SK-N-SH (cell line): ENCODE data around the gene EXPH5. TPM values are rescaled to one million over a fixed set of nuclear protein-coding genes. Genes with fewer than 3 reads are reported as not detected.

Source experiments
- CTCF ChIA-PET: fragments of 300-600, 350-600 bp; formaldehyde crosslinking; extraction: SDS; loops from one replicate; lab custom pipeline; 2021; lab: Yijun Ruan, JAX
- POLR2A ChIA-PET: fragments of 350-600 bp; sonication (Branson Sonifier 250); formaldehyde crosslinking; extraction: SDS; loops from one replicate; lab custom pipeline; 2020; ENCODE audit warnings: antibody characterized with exemption, inconsistent platforms; lab: Yijun Ruan, JAX
- DNase-seq: peaks from one replicate; pipeline ENCODE4 v3.0.0; 2012
- H2AFZ ChIP-seq: fragments of 200-600 bp; sonication (generic); 2 replicates; pipeline ENCODE4 v1.8.1; 2016; ENCODE audit warnings: antibody characterized with exemption, mild to moderate bottlenecking, low read depth
- H3F3A ChIP-seq: fragments of 200-600 bp; sonication (generic); replicated peaks from 2 replicates; pipeline ENCODE3; 2016; ENCODE audit warnings: antibody characterized with exemption, mild to moderate bottlenecking; ENCODE audit not compliant: insufficient read depth
- H3K27ac ChIP-seq, 2 experiments: fragments of 200-500 bp in 1 of 2; fragments of 200-600 bp in 1 of 2; sonication (Bioruptor generic) in 1 of 2; sonication (generic), shearing (Covaris generic) in 1 of 2; 2 replicates each; pipeline versions ENCODE4 v1.5.1 to v1.6.1; 2014 to 2016; ENCODE audit warnings: low read depth in 2 of 2, inconsistent platforms in 1 of 2, low read length in 1 of 2, mild to moderate bottlenecking in 1 of 2, mixed read lengths in 1 of 2
- H3K27me3 ChIP-seq: fragments of 200-600 bp; sonication (generic), shearing (Covaris generic); 2 replicates; pipeline ENCODE4 v1.6.1; 2016; ENCODE audit warnings: mixed run types; ENCODE audit not compliant: insufficient read depth
- H3K36me3 ChIP-seq, 2 experiments: fragments of 200-500 bp in 1 of 2; fragments of 200-600 bp in 1 of 2; sonication (Bioruptor generic) in 1 of 2; sonication (generic) in 1 of 2; replicated peaks in 1 of 2; 2 replicates each; pipeline versions ENCODE3 to v1.5.1; 2014 to 2016; ENCODE audit warnings: low read length in 1 of 2, mild to moderate bottlenecking in 1 of 2; ENCODE audit not compliant: insufficient read depth in 2 of 2, control insufficient read depth in 1 of 2
- H3K4me1 ChIP-seq, 2 experiments: fragments of 200-500 bp in 1 of 2; fragments of 200-600 bp in 1 of 2; sonication (Bioruptor generic) in 1 of 2; sonication (generic), shearing (Covaris generic) in 1 of 2; 2 replicates each; pipeline versions ENCODE4 v1.5.1 to v1.6.1; 2014 to 2016; ENCODE audit warnings: low read depth in 1 of 2, low read length in 1 of 2, mixed run types in 1 of 2; ENCODE audit not compliant: insufficient read depth in 2 of 2, control insufficient read depth in 1 of 2
- H3K4me2 ChIP-seq: fragments of 200-600 bp; sonication (generic), shearing (Covaris generic); 2 replicates; pipeline ENCODE4 v1.6.1; 2017; ENCODE audit warnings: mixed run types
- H3K4me3 ChIP-seq, 2 experiments: fragments of 200-500 bp in 1 of 2; fragments of 200-600 bp in 1 of 2; sonication (Bioruptor generic) in 1 of 2; sonication (generic), shearing (Covaris generic) in 1 of 2; 2 replicates each; pipeline versions ENCODE4 v1.5.1 to v1.8.1; 2014 to 2016; ENCODE audit warnings: low read depth in 2 of 2, inconsistent platforms in 1 of 2, low read length in 1 of 2, mild to moderate bottlenecking in 1 of 2, mixed read lengths in 1 of 2, moderate library complexity in 1 of 2
- H3K79me2 ChIP-seq: fragments of 200-600 bp; sonication (generic); 2 replicates; pipeline ENCODE4 v1.8.1; 2017; ENCODE audit warnings: mild to moderate bottlenecking; ENCODE audit not compliant: insufficient read depth
- H3K9ac ChIP-seq: fragments of 200-600 bp; sonication (generic); 2 replicates; pipeline ENCODE4 v1.6.1; 2017; ENCODE audit warnings: mixed run types
- H3K9me2 ChIP-seq: fragments of 200-600 bp; sonication (generic); 2 replicates; pipeline ENCODE4 v1.6.1; 2017; ENCODE audit warnings: mixed run types
- H3K9me3 ChIP-seq: fragments of 200-600 bp; sonication (generic); 2 replicates; pipeline ENCODE4 v1.6.1; 2017; ENCODE audit warnings: mixed run types, mild to moderate bottlenecking, moderate library complexity
- H4K20me1 ChIP-seq: fragments of 200-600 bp; sonication (generic); 2 replicates; pipeline ENCODE4 v1.6.1; 2017; ENCODE audit warnings: mild to moderate bottlenecking, mixed run types; ENCODE audit not compliant: insufficient read depth
- IRF3 ChIP-seq: fragments of 150-350 bp; IDR thresholded peaks from 2 replicates; pipeline ENCODE4 v1.6.1; 2016; ENCODE audit warnings: mild to moderate bottlenecking, low read depth, low read length
- POLR2AphosphoS5 ChIP-seq: IDR thresholded peaks from 2 replicates; pipeline ENCODE4 v1.6.1; 2012; ENCODE audit warnings: low read depth, low read length
- RAD21 ChIP-seq: IDR thresholded peaks from 2 replicates; pipeline ENCODE4 v1.6.1; 2012; ENCODE audit warnings: mild to moderate bottlenecking, low read length
- RCOR1 ChIP-seq: fragments of 150-350 bp; IDR thresholded peaks from 2 replicates; pipeline ENCODE4 v1.6.1; 2017; ENCODE audit warnings: antibody characterized with exemption, low read length
- SIN3A ChIP-seq: IDR thresholded peaks from 2 replicates; pipeline ENCODE4 v1.6.1; 2012; ENCODE audit warnings: low read depth, mild to moderate bottlenecking, low read length, moderate library complexity, borderline replicate concordance
- ZBTB33 ChIP-seq: IDR thresholded peaks from 2 replicates; pipeline ENCODE4 v1.4.0; 2012; ENCODE audit warnings: low read depth, borderline replicate concordance
- WGBS: methylation state at CpG from one replicate; pipeline ENCODE4 v1.1.6; 2017; ENCODE audit warnings: low lambda C conversion rate; 5-methylcytosine and 5-hydroxymethylcytosine counted together
- polyA plus RNA-seq, 3 experiments: library from polyadenylated mRNA; depleted of rRNA; stranded (reverse); fragments of >200 nt; gene quantifications; 2 replicates each; pipeline ENCODE4 v1.2.3, GENCODE V29; 2012

EXPH5 gene
- polyA plus RNA-seq, 1 of the 3 experiments (the other 2 are of a cell fraction): 0.05 TPM

- no peak for DNase-seq
Measured at GRCh38 chr11:108496643-108497256, 96.8 kb downstream of the EXPH5 start.

GRCh38 chr11:108495326-108495725, 98.2 kb downstream of the EXPH5 start:
- CTCF ChIA-PET: no interaction called here
- Histone ChIP-seq H4K20me1 (no peaks in the 10 kb centered on the region), H3K4me1 (peaks cover 0 to 11% of the 10 kb centered on the region in 2 experiments; a peak in 2 of 4 replicates), H3K9me2 (no peaks in the 10 kb centered on the region), H3K4me2 (no peak overlapping the region), H3K9ac (no peak overlapping the region), H3K27me3 (no peaks in the 10 kb centered on the region), H3F3A (peaks cover 6% of the 10 kb centered on the region), H3K27ac (no peak overlapping the region), H3K4me3 (no peak overlapping the region), H3K79me2 (peaks cover 15% of the 10 kb centered on the region; the same call in 1 of the 2 replicates), H3K9me3 (no peaks in the 10 kb centered on the region), H2AFZ (no peak overlapping the region), H3K36me3 (peaks cover 3% of the 10 kb centered on the region in 2 experiments)
- no peak for DNase-seq
- TF ChIP-seq POLR2AphosphoS5 (no peak), SIN3A (no peak), ZBTB33 (no peak)
- POLR2A ChIA-PET: no interaction called here
- 100% methylated on average over 3 of the region's 3 CpGs for WGBS

More at GRCh38 chr11:108496643-108497256, 96.8 kb downstream of the EXPH5 start:
- Histone ChIP-seq H3K4me1 (peaks cover 0 to 11% of the 10 kb centered on the region in 2 experiments; a peak in 2 of 4 replicates), H4K20me1 (no peaks in the 10 kb centered on the region), H3K36me3 (no peaks in the 10 kb centered on the region), H3K4me3 (peak overlapping the region; percentile 61 to 75), H3K27me3 (no peaks in the 10 kb centered on the region), H3K27ac (peak overlapping the region; percentile 83 to 87), H3K4me2 (peak overlapping the region; percentile 74), H3K9me2 (no peaks in the 10 kb centered on the region), H3F3A (peaks cover 6% of the 10 kb centered on the region), H3K9ac (peak overlapping the region; percentile 76; the same call in 1 of the 2 replicates), H2AFZ (peak overlapping the region; percentile 80), H3K79me2 (peaks cover 15% of the 10 kb centered on the region; the same call in 1 of the 2 replicates), H3K9me3 (no peaks in the 10 kb centered on the region)
- ChIA-PET POLR2A (no interaction called here), CTCF (no interaction called here)
- WGBS: 91% methylated on average over 7 of the region's 7 CpGs
- no peak for TF ChIP-seq RAD21
- no peak for TF ChIP-seq IRF3
- TF ChIP-seq RCOR1: no peak
